Stimulated activated CD8-positive, alpha-beta memory T cell treated with anti-CD3 and anti-CD28 coated beads, Interleukin-15, amount 100 ng/mL, for 4 hours (primary cell): ENCODE measurements around the gene CALY.
A peak's percentile ranks its signal among the peaks of the same experiment; 100 is the strongest.

Experiments used
- DNase-seq, 2 donors: peaks; one replicate each; pipeline ENCODE4 v3.0.0-alpha.2; 2020; ENCODE audit warnings: low read depth in 2 of 2

Gene CALY

GRCh38 chr10:133311570-133311969 lies 25.1 kb downstream of the CALY start:
- DNase-seq = no peak

DNA sequence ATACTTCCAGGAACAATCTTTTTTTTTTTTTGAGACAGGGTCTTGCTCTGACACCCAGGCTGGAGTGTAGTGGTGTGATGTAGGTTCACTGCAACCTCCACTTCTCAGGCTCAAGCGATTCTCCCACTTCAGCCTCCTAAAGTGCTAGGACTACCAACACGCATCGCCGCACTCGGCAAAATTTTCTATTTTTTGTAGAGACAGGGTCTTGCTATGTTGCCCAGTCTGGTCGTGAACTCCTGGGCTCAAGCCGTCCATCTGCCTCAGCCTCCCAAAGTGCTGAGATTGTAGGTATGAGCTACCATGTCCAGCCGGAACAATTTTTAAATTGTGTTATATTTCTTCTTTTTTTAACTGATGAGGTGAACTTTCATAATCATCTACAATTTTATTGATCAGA lies 25.9 kb downstream of the CALY start:
- no peak for DNase-seq

DNA sequence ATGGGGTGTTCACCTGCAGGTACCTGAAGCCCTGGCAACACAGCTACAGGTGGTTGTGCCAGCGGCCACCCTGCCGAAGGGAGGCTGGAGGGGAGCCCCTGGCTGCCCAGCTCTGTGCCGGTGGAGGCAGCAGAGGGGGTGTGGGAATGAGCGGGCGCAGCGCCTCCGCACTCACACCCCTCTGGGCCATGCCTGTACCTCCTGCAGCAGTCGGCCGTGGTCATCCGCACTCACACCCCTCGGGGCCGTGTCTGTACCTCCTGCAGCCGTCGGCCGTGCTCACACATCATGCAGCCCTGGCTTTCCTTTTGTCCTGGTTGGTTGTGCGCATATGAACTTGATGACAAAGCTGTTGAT lies 26.3 kb downstream of the CALY start:
- DNase-seq = no peak

DNA sequence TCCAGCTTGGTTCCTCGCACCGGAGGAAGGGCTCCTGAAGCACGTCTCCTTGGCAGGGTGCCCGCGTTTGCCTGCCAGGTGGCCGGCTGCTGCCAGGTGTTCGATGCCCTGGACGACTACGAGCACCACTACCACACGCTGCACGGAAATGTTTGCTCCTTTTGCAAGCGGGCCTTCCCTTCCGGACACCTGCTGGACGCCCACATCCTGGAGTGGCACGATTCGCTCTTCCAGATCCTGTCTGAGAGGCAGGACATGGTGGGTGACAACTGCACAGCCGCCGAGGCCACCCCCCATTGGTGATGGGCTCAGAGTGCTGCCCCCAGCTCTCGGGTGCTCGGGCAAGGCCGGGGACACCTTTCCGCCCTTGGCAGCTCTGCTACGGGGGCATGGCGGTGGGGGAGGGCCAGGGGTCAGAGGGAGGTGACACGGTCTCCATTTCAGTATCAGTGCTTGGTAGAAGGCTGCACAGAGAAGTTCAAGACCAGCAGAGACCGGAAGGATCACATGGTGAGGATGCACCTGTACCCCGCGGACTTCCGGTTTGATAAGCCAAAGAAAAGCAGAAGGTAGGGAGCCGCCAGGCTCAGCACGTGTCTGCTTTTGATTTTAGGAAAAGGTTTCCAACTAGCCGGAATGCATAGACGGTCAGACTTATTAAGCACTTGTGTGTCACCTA lies 26.8 kb downstream of the CALY start:
- DNase-seq = no peak

DNA sequence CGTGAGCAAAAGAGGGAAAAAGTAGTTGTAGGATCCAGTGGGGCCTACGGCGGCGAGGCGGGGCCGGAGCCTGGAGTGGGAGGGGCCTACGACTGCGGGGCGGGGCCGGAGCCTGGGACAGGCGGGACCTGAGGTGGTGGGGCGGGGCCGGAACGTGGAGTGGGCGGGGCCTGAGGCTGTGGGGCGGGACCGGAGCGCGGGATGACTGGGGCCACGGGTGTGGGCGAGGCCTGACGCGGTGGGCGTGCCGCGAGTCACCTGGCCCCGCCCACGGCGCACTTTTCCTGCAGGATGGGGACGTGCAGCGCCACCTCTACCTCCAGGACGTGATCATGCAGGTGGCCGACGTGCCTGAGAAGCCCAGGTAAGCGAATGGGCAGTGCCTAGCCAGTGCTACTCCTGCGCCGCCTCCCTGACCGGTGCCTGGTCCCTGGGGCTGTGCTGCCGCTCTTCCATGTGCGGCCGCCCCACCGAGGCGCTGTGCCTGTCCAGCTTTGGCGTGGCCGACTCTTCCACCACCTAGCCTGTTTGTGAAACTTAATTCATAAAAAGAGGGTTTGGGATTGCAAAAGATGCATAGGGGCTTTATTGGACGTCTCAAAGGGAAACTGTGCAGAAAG lies 27.5 kb downstream of the CALY start:
- peak; percentile 81 to 84 for DNase-seq

DNA sequence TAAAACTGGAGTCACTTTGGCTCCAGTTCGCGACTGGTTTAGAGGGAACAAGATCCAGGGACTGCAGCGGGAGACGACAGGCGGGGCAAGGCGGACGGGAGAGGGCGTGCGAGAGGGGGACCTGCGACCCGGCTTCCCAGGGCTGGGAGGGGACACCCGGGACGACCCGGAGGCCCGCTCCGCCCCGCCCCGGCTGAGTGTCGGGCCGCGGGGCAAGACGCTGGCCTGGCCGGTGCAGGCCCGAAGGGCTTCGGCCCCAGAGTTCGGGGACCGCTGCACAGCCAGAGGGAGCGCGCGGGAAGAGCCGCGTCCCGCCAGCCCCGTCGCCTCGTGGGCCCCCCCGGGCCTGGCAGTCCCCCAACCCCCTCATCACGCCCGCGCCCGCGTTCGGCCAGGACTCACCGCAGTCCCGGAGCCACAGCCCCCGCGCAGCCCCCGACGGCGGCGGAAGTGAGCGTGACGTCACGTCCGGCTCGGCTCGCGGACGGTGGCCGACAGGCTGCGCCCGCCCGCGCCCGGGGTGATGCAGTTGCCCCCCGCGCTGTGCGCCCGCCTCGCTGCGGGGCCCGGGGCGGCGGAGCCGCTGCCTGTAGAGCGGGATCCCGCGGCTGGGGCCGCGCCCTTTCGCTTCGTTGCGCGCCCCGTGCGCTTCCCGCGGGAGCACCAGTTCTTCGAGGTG lies 28.1 kb downstream of the CALY start, which contains the start of the genes TUBGCP2 and ZNF511:
TUBGCP2 (minus strand) TSS at position 452 of the 679 bp plus-strand sequence. CDS start 5,931 bp downstream, outside the sequence.
ZNF511 (plus strand) TSS at position 494 of the 679 bp plus-strand sequence; CDS start at position 524, 30 bp downstream.
- DNase-seq = peak; percentile 78 to 84

DNA sequence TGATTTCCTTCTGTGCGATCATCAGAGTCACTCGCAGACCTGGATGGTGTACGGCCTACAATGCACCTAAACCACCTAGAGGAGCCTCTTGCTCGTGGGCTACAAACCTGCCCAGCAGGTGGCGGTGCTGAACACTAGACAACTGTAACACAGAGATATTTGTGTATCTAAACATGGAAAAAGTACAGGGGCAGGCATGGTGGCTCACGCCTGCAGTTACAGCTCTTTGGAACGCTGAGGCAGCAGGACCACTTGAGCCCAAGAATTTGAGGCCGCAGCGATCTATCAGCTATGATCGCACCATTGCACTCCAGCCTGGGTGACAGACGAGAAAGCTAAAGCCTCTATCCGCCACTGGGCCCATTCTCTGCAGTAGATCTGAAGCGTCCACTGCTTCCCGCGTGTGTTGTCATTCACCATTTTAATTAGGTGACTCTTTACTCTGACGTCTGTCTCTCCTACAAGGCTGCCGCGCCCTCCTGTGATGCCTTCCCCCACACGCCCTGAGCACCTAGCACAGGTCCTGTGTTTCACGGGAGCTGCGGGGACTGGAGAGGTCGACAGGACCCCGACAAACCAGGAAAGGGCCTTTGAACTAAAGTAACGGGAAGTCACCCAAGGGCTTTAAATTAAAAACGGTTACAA lies 28.8 kb downstream of the CALY start:
- peak; percentile 65 to 72 for DNase-seq

DNA sequence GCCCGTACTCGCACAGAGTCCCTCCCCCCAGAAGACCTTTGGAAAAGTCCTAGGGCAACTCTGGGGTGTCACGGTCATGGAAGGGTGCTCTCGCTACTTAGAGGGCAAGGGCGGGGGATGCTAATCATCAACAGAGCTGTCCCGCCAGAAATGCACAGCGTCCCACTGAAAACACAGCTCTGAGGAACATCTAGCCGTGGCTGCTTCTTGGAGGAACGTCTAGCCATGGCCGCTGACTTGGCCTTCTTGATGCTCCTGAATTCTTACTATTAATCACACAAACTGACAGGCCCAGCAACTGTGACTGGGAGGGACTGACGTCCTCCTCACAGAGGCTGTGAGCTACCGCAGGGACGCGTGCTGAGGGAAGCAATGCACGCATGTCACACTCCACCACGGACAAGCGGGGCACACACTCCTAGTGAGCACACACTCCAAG lies 29.7 kb downstream of the CALY start:
- no peak for DNase-seq

DNA sequence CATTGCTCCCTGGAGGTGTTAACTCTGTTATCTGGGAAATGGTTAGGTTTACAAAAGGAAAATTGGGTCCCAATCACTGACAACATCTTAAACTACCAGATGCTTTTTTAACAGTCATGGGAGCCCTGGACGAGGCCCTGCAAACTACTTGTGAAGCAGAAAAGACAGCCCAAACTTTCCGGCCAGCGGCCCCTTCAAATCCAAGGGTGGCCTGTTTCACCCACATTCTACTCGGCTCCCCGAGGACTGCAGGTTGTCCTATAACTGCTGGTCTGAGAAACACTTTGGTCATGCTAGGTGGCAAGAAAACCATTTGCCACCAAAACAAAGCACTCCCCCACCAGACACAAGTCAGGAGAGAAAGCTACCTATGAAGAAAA lies 30.6 kb downstream of the CALY start:
- no peak for DNase-seq

- no peak for DNase-seq
These were observed 33.5 kb downstream of the CALY start for GRCh38 chr10:133303206-133303605.

- DNase-seq = no peak
These were observed 34.5 kb downstream of the CALY start for GRCh38 chr10:133302230-133302629.

DNA sequence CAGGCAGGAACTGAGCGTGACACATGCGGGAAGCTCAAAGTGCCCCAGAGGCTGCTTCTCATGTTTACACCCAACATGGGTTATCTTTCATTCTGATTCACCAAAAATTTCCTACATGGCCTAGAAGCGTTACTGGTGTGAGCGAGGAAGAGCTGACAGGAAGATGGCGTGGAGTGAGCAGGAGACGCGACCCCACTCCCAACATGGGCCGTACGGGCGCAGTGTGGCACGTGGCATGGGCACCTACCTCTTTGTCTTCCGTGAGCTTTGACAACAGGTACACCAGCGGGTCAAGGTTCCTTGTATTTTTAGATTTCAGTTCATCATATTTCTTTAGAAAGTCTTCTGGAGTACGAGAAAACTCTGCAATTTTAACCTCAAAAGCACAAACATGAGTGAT lies 37.0 kb downstream of the CALY start:
- no peak for DNase-seq

DNA sequence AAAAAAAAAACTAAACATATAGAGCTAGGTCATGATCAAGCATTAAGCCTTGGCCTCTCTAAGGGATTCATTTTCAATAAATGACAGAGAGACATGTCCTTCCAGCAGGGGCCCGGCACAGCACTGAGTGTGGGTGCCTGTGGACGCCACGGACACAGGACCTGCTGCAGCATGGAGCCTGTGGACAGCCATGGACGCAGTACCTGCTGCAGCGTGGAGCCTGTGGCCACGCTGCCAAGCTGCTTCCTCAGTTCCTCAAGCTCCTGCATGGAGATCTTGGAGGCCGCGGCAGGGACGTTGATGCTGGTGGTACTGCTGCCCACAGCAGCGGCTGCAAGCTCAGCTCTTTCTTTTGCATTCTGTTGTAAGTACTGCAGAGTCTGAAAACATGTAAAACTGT lies 37.5 kb downstream of the CALY start:
- no peak for DNase-seq

DNA sequence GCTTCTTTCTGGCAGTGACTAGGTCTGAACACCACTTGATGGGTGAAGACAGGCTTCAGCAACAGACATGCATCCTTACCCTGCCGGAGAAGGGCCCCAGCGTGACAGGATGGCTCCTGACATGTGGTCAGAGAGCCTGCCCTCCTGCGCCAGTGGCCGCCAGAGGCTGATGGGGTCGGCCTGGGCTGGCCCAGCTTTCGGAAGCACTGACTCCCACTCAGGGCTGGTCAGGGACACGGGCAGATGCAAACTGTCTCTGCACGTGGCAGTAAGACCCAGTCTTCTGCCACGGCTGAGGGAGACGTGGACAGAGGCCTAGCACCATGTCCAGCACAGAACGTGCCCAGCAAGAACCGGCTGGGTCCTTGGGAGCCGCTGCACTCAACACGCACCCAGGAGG lies 38.2 kb downstream of the CALY start:
- no peak for DNase-seq

DNA sequence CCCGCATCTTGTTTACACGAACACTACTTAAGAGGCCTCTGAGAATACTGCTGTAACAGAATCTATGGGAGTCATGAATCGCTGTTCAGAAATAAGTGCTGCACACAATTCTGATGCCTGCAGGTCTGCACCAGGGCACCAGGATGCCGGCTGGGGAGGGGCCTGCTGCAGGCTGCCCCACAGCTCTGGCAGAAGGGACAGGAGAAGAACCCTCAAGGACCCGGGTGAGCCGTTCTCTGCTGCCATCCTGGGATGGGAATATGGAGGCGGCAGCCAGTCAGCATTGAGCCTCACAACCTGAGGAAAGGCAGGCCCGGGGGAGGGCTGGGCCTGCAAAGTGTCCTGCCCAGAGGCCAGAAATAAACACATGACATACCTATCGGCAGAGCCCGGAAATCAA lies 39.2 kb downstream of the CALY start:
- no peak for DNase-seq

- no peak for DNase-seq
These were observed 41.0 kb downstream of the CALY start for GRCh38 chr10:133295426-133296320.

DNA sequence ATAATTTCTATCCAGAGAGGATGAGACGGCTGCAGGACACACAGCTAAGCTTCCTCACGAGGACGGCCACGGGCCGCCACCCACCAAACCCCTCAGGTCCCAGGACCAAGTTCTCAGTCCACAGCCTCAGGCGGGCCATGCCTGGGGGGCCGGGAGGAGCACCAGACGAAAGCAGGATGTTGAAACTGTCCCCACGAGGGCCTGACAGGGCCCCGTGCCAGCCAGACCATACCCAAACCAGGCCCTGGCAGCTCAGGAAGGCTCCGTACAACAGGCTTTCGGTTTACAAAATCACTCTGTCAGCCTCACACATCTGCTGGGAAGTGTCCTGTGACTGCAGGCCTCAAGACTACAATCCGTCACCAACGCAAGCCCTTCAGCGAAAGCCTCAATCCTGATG lies 42.5 kb downstream of the CALY start:
- no peak for DNase-seq

GRCh38 chr10:133293810-133294119 lies 42.9 kb downstream of the CALY start:
- no peak for DNase-seq

GRCh38 chr10:133292919-133293809 lies 43.5 kb downstream of the CALY start:
- no peak for DNase-seq

GRCh38 chr10:133289761-133290160 lies 46.9 kb downstream of the CALY start:
- no peak for DNase-seq
